Activated naive CD8-positive, alpha-beta T cell (primary cell): Measurements from ENCODE around the gene CYB561.

Source experiments
- H3K27ac Mint-ChIP-seq: one replicate; pipeline ENCODE4 v1.8.0; 2021; ENCODE audit warnings: mixed read lengths
- H3K27me3 Mint-ChIP-seq: one replicate; pipeline ENCODE4 v1.8.0; 2021; ENCODE audit warnings: mixed read lengths
- H3K36me3 Mint-ChIP-seq: one replicate; pipeline ENCODE4 v1.8.0; 2021; ENCODE audit warnings: mixed read lengths
- H3K4me1 Mint-ChIP-seq: one replicate; pipeline ENCODE4 v1.8.0; 2021; ENCODE audit warnings: low read depth, mixed read lengths
- H3K4me3 Mint-ChIP-seq: one replicate; pipeline ENCODE4 v1.8.0; 2021; ENCODE audit warnings: mild to moderate bottlenecking, mixed read lengths
- H3K9me3 Mint-ChIP-seq: one replicate; pipeline ENCODE4 v1.8.0; 2021; ENCODE audit warnings: low read depth, mixed read lengths

The CYB561 gene

GRCh38 chr17:63436523-63437110, 9.5 kb downstream of the CYB561 start:
- Mint-ChIP-seq H3K36me3 (no peaks in the 10 kb centered on the region), H3K4me3 (no peak overlapping the region), H3K27me3 (no peaks in the 10 kb centered on the region), H3K27ac (no peak overlapping the region), H3K9me3 (no peaks in the 10 kb centered on the region), H3K4me1 (peaks cover 28% of the 10 kb centered on the region)

GRCh38 chr17:63435681-63436522, 10.2 kb downstream of the CYB561 start:
- H3K9me3 Mint-ChIP-seq, result no peaks in the 10 kb centered on the region
- no peak overlapping the region for H3K4me3 Mint-ChIP-seq
- no peaks in the 10 kb centered on the region for H3K36me3 Mint-ChIP-seq
- no peaks in the 10 kb centered on the region for H3K27me3 Mint-ChIP-seq
- no peak overlapping the region for H3K27ac Mint-ChIP-seq
- H3K4me1 Mint-ChIP-seq, result peaks cover 25% of the 10 kb centered on the region

- Mint-ChIP-seq H3K4me3 (no peak overlapping the region), H3K9me3 (no peaks in the 10 kb centered on the region), H3K4me1 (peaks cover 17% of the 10 kb centered on the region), H3K27me3 (no peaks in the 10 kb centered on the region), H3K27ac (no peak overlapping the region), H3K36me3 (no peaks in the 10 kb centered on the region)
Observed at GRCh38 chr17:63434951-63435571, 11.0 kb downstream of the CYB561 start.

GRCh38 chr17:63433746-63434591, 12.1 kb downstream of the CYB561 start:
- Mint-ChIP-seq H3K27ac (no peak overlapping the region), H3K9me3 (no peaks in the 10 kb centered on the region), H3K36me3 (no peaks in the 10 kb centered on the region), H3K27me3 (no peaks in the 10 kb centered on the region), H3K4me1 (peaks cover 9% of the 10 kb centered on the region), H3K4me3 (no peak overlapping the region)

- no peak overlapping the region for H3K4me3 Mint-ChIP-seq
- H3K27ac Mint-ChIP-seq, result no peak overlapping the region
- H3K36me3 Mint-ChIP-seq, result no peaks in the 10 kb centered on the region
- H3K9me3 Mint-ChIP-seq, result no peaks in the 10 kb centered on the region
- no peaks in the 10 kb centered on the region for H3K27me3 Mint-ChIP-seq
- H3K4me1 Mint-ChIP-seq, result peaks cover 22% of the 10 kb centered on the region
Observed at GRCh38 chr17:63431939-63432804, 13.9 kb downstream of the CYB561 start.

DNA sequence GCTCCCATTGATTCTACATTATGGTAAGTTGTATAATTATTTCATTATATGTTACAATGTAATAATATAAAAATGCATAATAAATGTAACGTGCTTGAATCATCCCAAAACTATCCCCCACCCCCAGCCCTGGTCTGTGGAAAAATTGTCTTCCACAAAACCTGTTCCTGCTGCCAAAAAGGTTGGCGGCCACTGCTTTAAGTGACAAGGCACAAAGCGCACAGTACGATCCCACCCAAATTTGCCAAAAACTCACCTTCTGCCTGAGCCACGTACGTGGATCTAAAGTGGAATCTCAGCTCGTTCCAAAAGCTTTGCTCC, 14.5 kb downstream of the CYB561 start:
- Mint-ChIP-seq H3K27me3 (no peaks in the 10 kb centered on the region), H3K4me3 (no peak overlapping the region), H3K36me3 (no peaks in the 10 kb centered on the region), H3K9me3 (no peaks in the 10 kb centered on the region), H3K27ac (no peak overlapping the region), H3K4me1 (peaks cover 28% of the 10 kb centered on the region)

DNA sequence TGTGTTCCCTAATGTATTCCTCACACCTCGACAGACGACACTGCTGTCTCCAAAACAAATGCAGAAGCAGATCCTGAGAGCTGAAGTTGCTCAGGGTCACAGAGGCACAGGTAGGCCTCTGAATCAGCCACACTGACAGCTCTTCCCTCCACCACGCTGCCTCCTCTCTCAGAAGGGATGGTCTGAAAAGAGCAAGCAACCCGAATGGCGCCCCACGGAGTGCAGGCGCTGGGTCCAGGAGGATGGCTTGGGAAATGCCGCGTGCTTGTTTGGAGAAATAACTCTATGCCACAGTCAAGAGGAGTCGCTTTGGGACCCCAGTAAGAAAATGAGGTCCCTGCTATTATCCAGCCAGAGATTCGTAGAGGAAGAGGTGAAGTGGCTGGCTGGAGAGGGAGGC, 15.9 kb downstream of the CYB561 start:
- Mint-ChIP-seq H3K36me3 (no peaks in the 10 kb centered on the region), H3K4me3 (no peak overlapping the region), H3K27me3 (no peaks in the 10 kb centered on the region), H3K9me3 (no peaks in the 10 kb centered on the region), H3K27ac (no peak overlapping the region), H3K4me1 (peaks cover 32% of the 10 kb centered on the region)

DNA sequence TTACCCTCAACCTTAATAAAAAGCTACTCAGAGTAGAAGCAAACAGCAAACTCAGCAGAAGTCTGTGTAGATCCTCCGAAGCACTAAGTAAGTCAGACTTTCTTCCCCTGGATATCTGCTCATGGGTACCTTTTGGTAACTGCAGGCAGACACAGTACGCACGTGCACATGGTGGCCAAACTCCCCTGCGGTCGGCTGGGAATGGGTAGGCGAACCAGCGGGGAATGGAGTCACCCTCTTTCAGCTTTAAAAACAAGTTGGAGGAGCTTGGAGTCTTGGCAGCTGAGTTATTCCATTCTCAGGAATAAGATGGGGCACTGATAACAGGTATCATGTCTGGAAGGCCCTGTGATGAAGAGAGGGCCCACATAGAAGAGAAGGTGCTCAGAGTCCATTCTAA, 16.3 kb downstream of the CYB561 start:
- no peaks in the 10 kb centered on the region for H3K9me3 Mint-ChIP-seq

GRCh38 chr17:63426917-63427308, 19.2 kb downstream of the CYB561 start:
- H3K9me3 Mint-ChIP-seq, result no peaks in the 10 kb centered on the region
- H3K4me3 Mint-ChIP-seq, result no peak overlapping the region
- H3K27ac Mint-ChIP-seq, result no peak overlapping the region
- H3K4me1 Mint-ChIP-seq, result peaks cover 24% of the 10 kb centered on the region
- no peaks in the 10 kb centered on the region for H3K27me3 Mint-ChIP-seq
- H3K36me3 Mint-ChIP-seq, result no peaks in the 10 kb centered on the region

More for the DNA sequence above, 16.3 kb downstream of the CYB561 start:
- no peak overlapping the region for H3K4me3 Mint-ChIP-seq
- H3K27ac Mint-ChIP-seq, result no peak overlapping the region
- H3K36me3 Mint-ChIP-seq, result no peaks in the 10 kb centered on the region
- H3K4me1 Mint-ChIP-seq, result peaks cover 29% of the 10 kb centered on the region
- H3K27me3 Mint-ChIP-seq, result no peaks in the 10 kb centered on the region

GRCh38 chr17:63426041-63426916, 19.8 kb downstream of the CYB561 start:
- no peak overlapping the region for H3K4me3 Mint-ChIP-seq
- H3K9me3 Mint-ChIP-seq, result no peaks in the 10 kb centered on the region
- no peak overlapping the region for H3K27ac Mint-ChIP-seq
- peaks cover 24% of the 10 kb centered on the region for H3K4me1 Mint-ChIP-seq
- H3K36me3 Mint-ChIP-seq, result no peaks in the 10 kb centered on the region
- no peaks in the 10 kb centered on the region for H3K27me3 Mint-ChIP-seq

- peaks cover 26% of the 10 kb centered on the region for H3K4me1 Mint-ChIP-seq
- no peaks in the 10 kb centered on the region for H3K27me3 Mint-ChIP-seq
- H3K9me3 Mint-ChIP-seq, result no peaks in the 10 kb centered on the region
- H3K27ac Mint-ChIP-seq, result no peak overlapping the region
- H3K36me3 Mint-ChIP-seq, result no peaks in the 10 kb centered on the region
- H3K4me3 Mint-ChIP-seq, result no peak overlapping the region
Observed at GRCh38 chr17:63425483-63425882, 20.6 kb downstream of the CYB561 start.

DNA sequence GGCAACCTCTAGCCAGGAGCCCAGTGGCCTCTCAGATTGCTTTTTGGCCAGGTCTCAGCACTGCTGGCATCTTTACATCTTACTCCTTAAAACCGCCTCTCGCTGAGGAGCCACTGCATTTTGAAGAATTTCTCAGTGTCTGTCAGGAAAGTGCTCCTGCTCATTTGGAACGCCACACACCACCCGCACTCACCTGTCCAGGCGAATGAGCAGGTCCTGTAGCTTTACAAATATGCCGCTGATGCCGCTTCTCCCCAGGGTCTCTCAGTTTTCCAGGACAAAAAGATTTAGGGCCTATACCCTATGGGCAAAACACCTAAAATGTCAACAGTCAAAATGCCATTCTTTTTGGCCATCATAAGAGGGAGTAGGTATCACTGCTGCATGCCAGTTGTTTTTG, 22.1 kb downstream of the CYB561 start:
- Mint-ChIP-seq H3K27me3 (no peaks in the 10 kb centered on the region), H3K4me1 (peaks cover 40% of the 10 kb centered on the region), H3K36me3 (no peaks in the 10 kb centered on the region), H3K27ac (no peak overlapping the region), H3K4me3 (no peak overlapping the region), H3K9me3 (no peaks in the 10 kb centered on the region)

GRCh38 chr17:63423251-63423950, 22.7 kb downstream of the CYB561 start:
- H3K9me3 Mint-ChIP-seq, result no peaks in the 10 kb centered on the region
- no peak overlapping the region for H3K4me3 Mint-ChIP-seq
- no peak overlapping the region for H3K27ac Mint-ChIP-seq
- peaks cover 37% of the 10 kb centered on the region for H3K4me1 Mint-ChIP-seq
- no peaks in the 10 kb centered on the region for H3K36me3 Mint-ChIP-seq
- H3K27me3 Mint-ChIP-seq, result no peaks in the 10 kb centered on the region
